IMR-90 (cell line): ENCODE data around the gene MTREX. TPM values are rescaled to one million over a fixed set of nuclear protein-coding genes. Genes with fewer than 3 reads are reported as not detected.

Source experiments
- ATAC-seq: fragments of 200-7000 bp; cut with Tn5 transposase; 2 replicates; pipeline ENCODE4 v1.9.1; 2020; ENCODE audit warnings: low read depth, mild to moderate bottlenecking, moderate library complexity
- BruUV-seq: library from RNA; stranded (reverse); fragments of 400-500 nt; replicated peaks from 2 replicates; lab custom pipeline; 2021; lab: Mats Ljungman, UMichigan
- CTCF ChIA-PET: fragments of 300-600 bp; formaldehyde crosslinking; extraction: SDS; loops from one replicate; lab custom pipeline; 2021; ENCODE audit warnings: antibody characterized with exemption; lab: Yijun Ruan, JAX
- POLR2A ChIA-PET: fragments of 300-600 bp; sonication (Branson Sonifier 250); formaldehyde crosslinking; loops from one replicate; lab custom pipeline; 2022; ENCODE audit warnings: antibody characterized with exemption; ENCODE audit not compliant: unreplicated experiment; lab: Charles Lee
- DNase-seq: peaks from one replicate; pipeline ENCODE4 v3.0.0; 2013
- H2AFZ ChIP-seq: replicated peaks from 2 replicates; pipeline ENCODE3; 2013; ENCODE audit warnings: low read length, mild to moderate bottlenecking; ENCODE audit not compliant: poor library complexity
- H2AK5ac ChIP-seq: 2 replicates; pipeline ENCODE4 v1.6.1; 2013; ENCODE audit warnings: low read depth, low read length, inconsistent platforms
- H2AK9ac ChIP-seq: replicated peaks from 2 replicates; pipeline ENCODE3; 2013; ENCODE audit warnings: mild to moderate bottlenecking, low read depth, low read length, moderate library complexity; ENCODE audit not compliant: poor library complexity
- H2BK120ac ChIP-seq: 2 replicates; pipeline ENCODE4 v1.6.1; 2013; ENCODE audit warnings: low read depth, low read length, inconsistent platforms
- H2BK15ac ChIP-seq: 3 replicates; pipeline ENCODE4 v1.6.1; 2013; ENCODE audit warnings: low read depth, low read length, inconsistent platforms
- H2BK20ac ChIP-seq: 2 replicates; pipeline ENCODE4 v1.6.1; 2013; ENCODE audit warnings: low read depth, mild to moderate bottlenecking, inconsistent platforms, low read length, moderate library complexity
- H2BK5ac ChIP-seq: 2 replicates; pipeline ENCODE4 v1.6.1; 2013; ENCODE audit warnings: mild to moderate bottlenecking, low read depth, low read length, inconsistent platforms; ENCODE audit not compliant: poor library complexity, severe bottlenecking
- H3K14ac ChIP-seq: replicated peaks from 2 replicates; pipeline ENCODE4 v1.6.1; 2013; ENCODE audit warnings: low read depth, low read length, inconsistent platforms
- H3K18ac ChIP-seq: 2 replicates; pipeline ENCODE4 v1.6.1; 2013; ENCODE audit warnings: low read depth, low read length, control low read depth
- H3K23ac ChIP-seq: 2 replicates; pipeline ENCODE4 v1.6.1; 2013; ENCODE audit warnings: low read depth, low read length, inconsistent platforms
- H3K27ac ChIP-seq: 2 replicates; pipeline ENCODE4 v1.5.1; 2013; ENCODE audit warnings: mild to moderate bottlenecking, control low read depth, low read length; ENCODE audit not compliant: insufficient read depth
- H3K27me3 ChIP-seq: 2 replicates; pipeline ENCODE4 v1.6.1; 2013; ENCODE audit warnings: low read length; ENCODE audit not compliant: control insufficient read depth, insufficient read depth
- H3K36me3 ChIP-seq: 2 replicates; pipeline ENCODE4 v1.6.1; 2013; ENCODE audit warnings: low read length, mixed read lengths; ENCODE audit not compliant: control insufficient read depth, insufficient read depth
- H3K4ac ChIP-seq: 2 replicates; pipeline ENCODE4 v1.6.1; 2013; ENCODE audit warnings: low read depth, low read length, inconsistent platforms
- H3K4me1 ChIP-seq: 2 replicates; pipeline ENCODE4 v1.6.1; 2013; ENCODE audit warnings: low read length, mixed read lengths; ENCODE audit not compliant: control insufficient read depth, insufficient read depth
- H3K4me2 ChIP-seq: 2 replicates; pipeline ENCODE4 v1.6.1; 2013; ENCODE audit warnings: low read depth, mild to moderate bottlenecking, control low read depth, low read length, moderate library complexity
- H3K4me3 ChIP-seq: 2 replicates; pipeline ENCODE4 v1.5.1; 2013; ENCODE audit warnings: low read depth, mild to moderate bottlenecking, control low read depth, low read length, moderate library complexity; ENCODE audit not compliant: insufficient read depth
- H3K56ac ChIP-seq: 2 replicates; pipeline ENCODE4 v1.6.1; 2013; ENCODE audit warnings: low read length, inconsistent platforms; ENCODE audit not compliant: insufficient read depth; ENCODE audit errors: extremely low read depth
- H3K79me1 ChIP-seq, 2 experiments: 2 replicates each; pipeline ENCODE4 v1.6.1; 2013; ENCODE audit warnings: low read length in 2 of 2, inconsistent platforms in 1 of 2, low read depth in 1 of 2
- H3K9ac ChIP-seq: 2 replicates; pipeline ENCODE4 v1.6.1; 2013; ENCODE audit warnings: low read depth, low read length, control low read depth
- H3K9me1 ChIP-seq: 2 replicates; pipeline ENCODE4 v1.6.1; 2013; ENCODE audit warnings: low read length, inconsistent platforms; ENCODE audit not compliant: insufficient read depth
- H3K9me3 ChIP-seq: 2 replicates; pipeline ENCODE4 v1.6.1; 2013; ENCODE audit warnings: low read length; ENCODE audit not compliant: control insufficient read depth, insufficient read depth
- H4K20me1 ChIP-seq: 2 replicates; pipeline ENCODE4 v1.6.1; 2013; ENCODE audit warnings: low read length, inconsistent platforms; ENCODE audit not compliant: insufficient read depth
- H4K5ac ChIP-seq: 2 replicates; pipeline ENCODE4 v1.6.1; 2013; ENCODE audit warnings: mild to moderate bottlenecking, low read depth, low read length, control low read depth
- H4K8ac ChIP-seq, 2 experiments: 2 replicates each; pipeline ENCODE4 v1.6.1; 2013; ENCODE audit warnings: low read depth in 2 of 2, low read length in 2 of 2, control low read depth in 1 of 2, inconsistent platforms in 1 of 2
- H4K91ac ChIP-seq: 2 replicates; pipeline ENCODE4 v1.6.1; 2013; ENCODE audit warnings: low read depth, low read length, inconsistent platforms; ENCODE audit not compliant: insufficient read depth
- BHLHE40 ChIP-seq: fragments of 150-350 bp; IDR thresholded peaks from 2 replicates; pipeline ENCODE4 v1.6.1; 2016; ENCODE audit warnings: mild to moderate bottlenecking, low read depth, low read length
- CEBPB ChIP-seq: IDR thresholded peaks from 2 replicates; pipeline ENCODE4 v1.6.1; 2012; ENCODE audit warnings: low read depth, low read length, improper control_type of control experiment
- MAFK ChIP-seq: IDR thresholded peaks from 2 replicates; pipeline ENCODE4 v1.6.1; 2012; ENCODE audit warnings: low read depth, low read length, improper control_type of control experiment
- MAZ ChIP-seq: IDR thresholded peaks from 2 replicates; pipeline ENCODE4 v1.6.1; 2012; ENCODE audit warnings: low read depth, mild to moderate bottlenecking, low read length, improper control_type of control experiment, moderate library complexity, borderline replicate concordance
- MXI1 ChIP-seq: IDR thresholded peaks from 2 replicates; pipeline ENCODE4 v1.6.1; 2012; ENCODE audit warnings: low read depth, mild to moderate bottlenecking, low read length, moderate library complexity, borderline replicate concordance
- NFE2L2 ChIP-seq: fragments of 150-350 bp; IDR thresholded peaks from 2 replicates; pipeline ENCODE4 v1.6.1; 2016; ENCODE audit warnings: low read depth, mild to moderate bottlenecking, low read length
- POLR2A ChIP-seq: IDR thresholded peaks from 2 replicates; pipeline ENCODE4 v1.6.1; 2012; ENCODE audit warnings: mild to moderate bottlenecking, low read depth, low read length
- RAD21 ChIP-seq: IDR thresholded peaks from 2 replicates; pipeline ENCODE4 v1.6.1; 2012; ENCODE audit warnings: low read length, improper control_type of control experiment
- SMC3 ChIP-seq: fragments of 150-350 bp; IDR thresholded peaks from 2 replicates; pipeline ENCODE4 v1.6.1; 2016; ENCODE audit warnings: low read depth, mild to moderate bottlenecking, antibody characterized with exemption, low read length, moderate library complexity
- WGBS, 2 experiments: methylation state at CpG; one replicate each; pipeline versions ENCODE4 v1.1.5 to v1.1.7; 2013; ENCODE audit warnings: missing lambda C conversion rate in 2 of 2; ENCODE audit not compliant: insufficient read length in 1 of 2; ENCODE audit errors: extremely low coverage in 2 of 2; 5-methylcytosine and 5-hydroxymethylcytosine counted together
- dilution Hi-C: fragments of 300-500 bp; cut with HindIII; formaldehyde crosslinking; loops from one replicate; pipeline ENCODE4 v1.14.3; 2018; ENCODE audit warnings: low sequenced_read_pairs; ENCODE audit not compliant: unreplicated experiment
- in situ Hi-C: fragments of 300-500 bp; cut with MboI; formaldehyde crosslinking; loops from 3 replicates; pipeline ENCODE4 v1.14.3; 2019; ENCODE audit warnings: low sequenced_read_pairs, inconsistent platforms, mixed read lengths
- intact Hi-C: fragments of 100-400 bp; cut with micrococcal nuclease; formaldehyde crosslinking; loops from 2 replicates; pipeline ENCODE4 v1.10.0; 2022
- polyA plus RNA-seq, 3 experiments: library from polyadenylated mRNA; depleted of rRNA; stranded (reverse); fragments of >200 nt; gene quantifications; 2 replicates each; pipeline ENCODE4 v1.2.3, GENCODE V29; 2012; ENCODE audit warnings: low replicate concordance in 1 of 3
- total RNA-seq: library from RNA; depleted of rRNA; stranded (reverse); fragments of >200 nt; gene quantifications from 2 replicates; pipeline ENCODE4 v1.2.3, GENCODE V29; 2012
- TF ChIP-seq, protein P1 (sequence below): conservative IDR thresholded peaks from 2 replicates; pipeline ENCODE4 v1.5.1; 2012; ENCODE audit warnings: mild to moderate bottlenecking, low read depth, low read length, improper control_type of control experiment

MTREX gene
- total and polyA plus RNA-seq, 2 of the 4 experiments (the other 2 are of a cell fraction), result 22.1 to 33.2 TPM

GRCh38 chr5:55313870-55314617 lies 6.3 kb downstream of the MTREX start:
- POLR2A ChIA-PET, result no interaction called here
- Histone ChIP-seq H2AK5ac (no peak overlapping the region), H3K79me1 (peaks cover 13 to 61% of the 10 kb centered on the region in 2 experiments)

More at GRCh38 chr5:55313870-55314617, 6.3 kb downstream of the MTREX start:
- no peak overlapping the region for H3K27ac ChIP-seq
- H4K5ac ChIP-seq, result no peak overlapping the region
- no peak overlapping the region for H3K56ac ChIP-seq
- H2BK15ac ChIP-seq, result no peak overlapping the region
- no TSS peak for BruUV-seq
- intact Hi-C loops (no loop called here), in situ Hi-C loops (no loop called here), dilution Hi-C loops (no loop called here)
- no peak overlapping the region for H3K23ac ChIP-seq
- 0 out of 2 replicates have a peak, but pooled peaks cover 2% of the 10 kb centered on the region for H3K9me1 ChIP-seq
- H3K36me3 ChIP-seq, result no peaks in the 10 kb centered on the region
- no peaks in the 10 kb centered on the region; the same call in 1 of the 2 replicates for H3K9me3 ChIP-seq
- H4K8ac ChIP-seq, result no peak overlapping the region
- no peaks in the 10 kb centered on the region for H3K4me1 ChIP-seq
- H3K18ac ChIP-seq, result no peak overlapping the region
- H4K20me1 ChIP-seq, result peaks cover 29% of the 10 kb centered on the region
- no peak for TF ChIP-seq BHLHE40
- TF ChIP-seq MAZ, result no peak
- TF ChIP-seq, protein P1, sequence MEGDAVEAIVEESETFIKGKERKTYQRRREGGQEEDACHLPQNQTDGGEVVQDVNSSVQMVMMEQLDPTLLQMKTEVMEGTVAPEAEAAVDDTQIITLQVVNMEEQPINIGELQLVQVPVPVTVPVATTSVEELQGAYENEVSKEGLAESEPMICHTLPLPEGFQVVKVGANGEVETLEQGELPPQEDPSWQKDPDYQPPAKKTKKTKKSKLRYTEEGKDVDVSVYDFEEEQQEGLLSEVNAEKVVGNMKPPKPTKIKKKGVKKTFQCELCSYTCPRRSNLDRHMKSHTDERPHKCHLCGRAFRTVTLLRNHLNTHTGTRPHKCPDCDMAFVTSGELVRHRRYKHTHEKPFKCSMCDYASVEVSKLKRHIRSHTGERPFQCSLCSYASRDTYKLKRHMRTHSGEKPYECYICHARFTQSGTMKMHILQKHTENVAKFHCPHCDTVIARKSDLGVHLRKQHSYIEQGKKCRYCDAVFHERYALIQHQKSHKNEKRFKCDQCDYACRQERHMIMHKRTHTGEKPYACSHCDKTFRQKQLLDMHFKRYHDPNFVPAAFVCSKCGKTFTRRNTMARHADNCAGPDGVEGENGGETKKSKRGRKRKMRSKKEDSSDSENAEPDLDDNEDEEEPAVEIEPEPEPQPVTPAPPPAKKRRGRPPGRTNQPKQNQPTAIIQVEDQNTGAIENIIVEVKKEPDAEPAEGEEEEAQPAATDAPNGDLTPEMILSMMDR, result no peak
- TF ChIP-seq CEBPB, result no peak
- TF ChIP-seq POLR2A, result no peak
- no peak for TF ChIP-seq RAD21
- no peak for TF ChIP-seq SMC3
- TF ChIP-seq MXI1, result no peak
- no peak for TF ChIP-seq MAFK
- no peak for TF ChIP-seq NFE2L2
- WGBS, 2 experiments, result 100% methylated on average over 1 of the region's 5 CpGs; no CpG with 5 or more reads in 1 of the 2 experiments
- H3K14ac ChIP-seq, result no peak overlapping the region
- H2AFZ ChIP-seq, result no peak overlapping the region
- H3K4ac ChIP-seq, result no peak overlapping the region
- H4K91ac ChIP-seq, result no peak overlapping the region
- no peak overlapping the region for H3K4me3 ChIP-seq
- no peak overlapping the region for H3K9ac ChIP-seq
- no peak for DNase-seq
- H3K27me3 ChIP-seq, result no peaks in the 10 kb centered on the region
- H3K4me2 ChIP-seq, result no peak overlapping the region
- no peak overlapping the region for H2BK20ac ChIP-seq
- H2AK9ac ChIP-seq, result no peak overlapping the region
- no peak overlapping the region for H2BK120ac ChIP-seq
- CTCF ChIA-PET, result no interaction called here
- no peak for ATAC-seq
- H2BK5ac ChIP-seq, result no peak overlapping the region
